Measurements from ENCODE around the gene TRIM26. TPM values are rescaled to one million over a fixed set of nuclear protein-coding genes. Genes with fewer than 3 reads are reported as not detected.

The TRIM26 gene
- total RNA-seq, 1 experiment from 2014 or later = 44.8 TPM

DNA sequence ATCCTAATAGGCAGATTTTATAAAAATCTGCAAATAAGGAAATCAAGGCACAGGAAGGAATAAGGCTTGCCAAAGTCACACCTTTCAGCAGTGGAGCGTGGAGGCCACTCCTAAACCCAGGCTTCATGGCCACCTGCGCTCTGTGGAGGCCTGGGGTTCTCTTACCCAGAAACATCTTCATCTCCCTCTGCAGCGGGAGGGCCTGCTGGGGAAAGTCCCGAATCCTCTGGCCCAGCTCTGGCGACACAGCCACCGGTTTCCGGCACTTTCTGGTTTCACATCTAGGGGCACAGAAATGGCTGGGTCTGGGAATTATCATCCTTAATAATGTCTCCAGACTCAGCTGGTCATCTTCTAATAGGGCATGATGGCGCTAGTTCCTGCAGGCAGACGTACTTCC lies 56.4 kb downstream of the TRIM26 start:
- H3K36me3 ChIP-seq (ENCODE audit: control insufficient read depth, insufficient read depth, low read length) = no peaks in the 10 kb centered on the region
- ATAC-seq (no peak), DNase-seq (ENCODE audit: low read depth, low spot score) (no peak)
- no peak overlapping the region for H3K27ac ChIP-seq (ENCODE audit: low read length)
- POLR2A ChIA-PET = no interaction called here
- CTCF ChIA-PET = no interaction called here
- TF ChIP-seq SIN3A (IDR thresholded peaks at IDR 0.05; ENCODE audit: borderline replicate concordance, insufficient read depth, low read depth, low read length) (no peak), TCF7L2 (IDR thresholded peaks at IDR 0.05; ENCODE audit: low read depth, low read length) (no peak)
- TF ChIP-seq, protein P1, sequence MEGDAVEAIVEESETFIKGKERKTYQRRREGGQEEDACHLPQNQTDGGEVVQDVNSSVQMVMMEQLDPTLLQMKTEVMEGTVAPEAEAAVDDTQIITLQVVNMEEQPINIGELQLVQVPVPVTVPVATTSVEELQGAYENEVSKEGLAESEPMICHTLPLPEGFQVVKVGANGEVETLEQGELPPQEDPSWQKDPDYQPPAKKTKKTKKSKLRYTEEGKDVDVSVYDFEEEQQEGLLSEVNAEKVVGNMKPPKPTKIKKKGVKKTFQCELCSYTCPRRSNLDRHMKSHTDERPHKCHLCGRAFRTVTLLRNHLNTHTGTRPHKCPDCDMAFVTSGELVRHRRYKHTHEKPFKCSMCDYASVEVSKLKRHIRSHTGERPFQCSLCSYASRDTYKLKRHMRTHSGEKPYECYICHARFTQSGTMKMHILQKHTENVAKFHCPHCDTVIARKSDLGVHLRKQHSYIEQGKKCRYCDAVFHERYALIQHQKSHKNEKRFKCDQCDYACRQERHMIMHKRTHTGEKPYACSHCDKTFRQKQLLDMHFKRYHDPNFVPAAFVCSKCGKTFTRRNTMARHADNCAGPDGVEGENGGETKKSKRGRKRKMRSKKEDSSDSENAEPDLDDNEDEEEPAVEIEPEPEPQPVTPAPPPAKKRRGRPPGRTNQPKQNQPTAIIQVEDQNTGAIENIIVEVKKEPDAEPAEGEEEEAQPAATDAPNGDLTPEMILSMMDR (IDR thresholded peaks at IDR 0.05) = no peak
- BruUV-seq (replicated peaks) = no TSS peak
- H3K9me3 ChIP-seq (ENCODE audit: control insufficient read depth, insufficient read depth, low read depth, low read length) = no peaks in the 10 kb centered on the region
- in situ Hi-C loops (cut with HindIII; ENCODE audit: low pct_unique_long_range_greater_than_20kb, low sequenced_read_pairs) = no loop called here
- intact Hi-C loops (cut with micrococcal nuclease; ENCODE audit: unreplicated experiment) = no loop called here
- peaks cover 14% of the 10 kb centered on the region for H3K27me3 ChIP-seq (ENCODE audit: control insufficient read depth, insufficient read depth, low read length)
- H3K4me3 ChIP-seq (ENCODE audit: low read depth in 2 of 2, low read length in 2 of 2) = no peak overlapping the region
- H3K4me1 ChIP-seq (ENCODE audit: control insufficient read depth, insufficient read depth, low read length) = no peaks in the 10 kb centered on the region

DNA sequence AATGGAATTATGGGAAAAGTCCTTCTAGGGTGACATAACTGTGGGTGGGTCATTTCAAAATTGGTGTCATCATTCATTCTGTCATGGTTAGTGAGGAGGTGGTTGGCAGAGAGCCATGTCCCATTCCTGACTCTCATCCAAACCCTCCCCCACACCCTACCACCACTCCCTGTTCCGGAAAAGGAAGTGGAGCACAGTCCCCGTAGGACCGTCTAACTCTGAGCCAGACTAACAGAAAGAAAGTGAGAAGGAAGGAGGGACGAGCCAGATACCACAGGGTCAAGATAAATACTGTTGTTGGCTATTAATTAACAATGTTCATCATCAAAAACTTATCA lies 57.0 kb downstream of the TRIM26 start:
- Histone ChIP-seq H3K9me3 (ENCODE audit: control insufficient read depth, insufficient read depth, low read depth, low read length) (no peaks in the 10 kb centered on the region), H3K4me1 (ENCODE audit: control insufficient read depth, insufficient read depth, low read length) (no peaks in the 10 kb centered on the region), H3K4me3 (ENCODE audit: low read depth in 2 of 2, low read length in 2 of 2) (no peak overlapping the region), H3K27me3 (ENCODE audit: control insufficient read depth, insufficient read depth, low read length) (peaks cover 14% of the 10 kb centered on the region), H3K36me3 (ENCODE audit: control insufficient read depth, insufficient read depth, low read length) (no peaks in the 10 kb centered on the region), H3K27ac (ENCODE audit: low read length) (no peak overlapping the region)
- intact Hi-C loops (cut with micrococcal nuclease; ENCODE audit: unreplicated experiment) = no loop called here
- no TSS peak for BruUV-seq (replicated peaks)
- ATAC-seq (no peak), DNase-seq (ENCODE audit: low read depth, low spot score) (no peak)
- ChIA-PET POLR2A (no interaction called here), CTCF (no interaction called here)
- in situ Hi-C loops (cut with HindIII; ENCODE audit: low pct_unique_long_range_greater_than_20kb, low sequenced_read_pairs) = no loop called here
- no peak for TF ChIP-seq POLR2AphosphoS5 (IDR thresholded peaks at IDR 0.05; ENCODE audit: low read depth, low read length)
- TF ChIP-seq, protein P1 (IDR thresholded peaks at IDR 0.05) = no peak
- TF ChIP-seq SIN3A (IDR thresholded peaks at IDR 0.05; ENCODE audit: borderline replicate concordance, insufficient read depth, low read depth, low read length) = no peak
- TF ChIP-seq TCF7L2 (IDR thresholded peaks at IDR 0.05; ENCODE audit: low read depth, low read length) = no peak
- TF ChIP-seq, protein P2, sequence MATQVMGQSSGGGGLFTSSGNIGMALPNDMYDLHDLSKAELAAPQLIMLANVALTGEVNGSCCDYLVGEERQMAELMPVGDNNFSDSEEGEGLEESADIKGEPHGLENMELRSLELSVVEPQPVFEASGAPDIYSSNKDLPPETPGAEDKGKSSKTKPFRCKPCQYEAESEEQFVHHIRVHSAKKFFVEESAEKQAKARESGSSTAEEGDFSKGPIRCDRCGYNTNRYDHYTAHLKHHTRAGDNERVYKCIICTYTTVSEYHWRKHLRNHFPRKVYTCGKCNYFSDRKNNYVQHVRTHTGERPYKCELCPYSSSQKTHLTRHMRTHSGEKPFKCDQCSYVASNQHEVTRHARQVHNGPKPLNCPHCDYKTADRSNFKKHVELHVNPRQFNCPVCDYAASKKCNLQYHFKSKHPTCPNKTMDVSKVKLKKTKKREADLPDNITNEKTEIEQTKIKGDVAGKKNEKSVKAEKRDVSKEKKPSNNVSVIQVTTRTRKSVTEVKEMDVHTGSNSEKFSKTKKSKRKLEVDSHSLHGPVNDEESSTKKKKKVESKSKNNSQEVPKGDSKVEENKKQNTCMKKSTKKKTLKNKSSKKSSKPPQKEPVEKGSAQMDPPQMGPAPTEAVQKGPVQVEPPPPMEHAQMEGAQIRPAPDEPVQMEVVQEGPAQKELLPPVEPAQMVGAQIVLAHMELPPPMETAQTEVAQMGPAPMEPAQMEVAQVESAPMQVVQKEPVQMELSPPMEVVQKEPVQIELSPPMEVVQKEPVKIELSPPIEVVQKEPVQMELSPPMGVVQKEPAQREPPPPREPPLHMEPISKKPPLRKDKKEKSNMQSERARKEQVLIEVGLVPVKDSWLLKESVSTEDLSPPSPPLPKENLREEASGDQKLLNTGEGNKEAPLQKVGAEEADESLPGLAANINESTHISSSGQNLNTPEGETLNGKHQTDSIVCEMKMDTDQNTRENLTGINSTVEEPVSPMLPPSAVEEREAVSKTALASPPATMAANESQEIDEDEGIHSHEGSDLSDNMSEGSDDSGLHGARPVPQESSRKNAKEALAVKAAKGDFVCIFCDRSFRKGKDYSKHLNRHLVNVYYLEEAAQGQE (IDR thresholded peaks at IDR 0.05; ENCODE audit: insufficient read depth in 1 of 2, low read depth in 2 of 2, low read length in 1 of 2) = no peak

All from Panc1 (cell line).